C4-2B (cell line): ENCODE results near the gene DCAF8L2.
A peak's percentile ranks its signal among the peaks of the same experiment; 100 is the strongest.
"Not testable (repeated sequence)": the region's sequence is repeated elsewhere in the genome, so short reads cannot be mapped to it uniquely, and the experiment has no call there.

ENCODE experiments used
- ZFX ChIP-seq: fragments of 450-650 bp; IDR thresholded peaks from 2 replicates; pipeline ENCODE4 v1.6.1; 2017
- TF ChIP-seq, protein P1 (sequence below): fragments of 450-650 bp; conservative IDR thresholded peaks from 2 replicates; pipeline ENCODE4 v1.5.1; 2017; ENCODE audit warnings: mild to moderate bottlenecking

DNA sequence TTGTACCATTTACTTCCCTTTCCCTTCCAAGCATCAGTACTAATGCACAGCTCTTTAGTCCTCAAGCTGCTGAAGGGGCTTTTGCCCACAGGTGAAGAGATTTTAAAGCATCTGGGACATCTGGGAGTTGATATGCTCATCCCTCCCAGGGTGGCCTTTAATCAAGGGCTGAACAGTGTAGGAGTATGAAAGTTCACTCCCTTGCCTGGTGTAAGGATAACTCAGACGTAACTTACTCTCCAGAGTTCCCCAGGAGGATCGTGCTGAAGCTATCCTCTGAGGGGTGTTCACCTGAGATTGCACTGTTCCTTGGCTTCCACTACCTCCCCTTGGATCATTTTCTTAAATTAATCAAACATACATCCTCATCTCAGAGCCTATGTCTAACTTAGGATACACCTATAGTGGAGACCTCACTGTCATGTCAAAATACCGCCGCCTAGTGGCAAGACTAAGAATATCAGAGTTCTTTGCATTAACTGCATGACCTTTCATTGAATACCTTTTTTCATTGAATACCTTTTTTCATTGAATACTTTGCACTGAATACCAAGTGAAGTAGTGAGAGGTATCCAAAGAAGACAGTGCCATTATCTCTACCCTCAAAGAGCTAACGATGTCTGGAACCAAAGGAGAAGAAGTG lies 93.5 kb downstream of the DCAF8L2 start:
- not testable (repeated sequence) for TF ChIP-seq ZFX
- TF ChIP-seq, protein P1, sequence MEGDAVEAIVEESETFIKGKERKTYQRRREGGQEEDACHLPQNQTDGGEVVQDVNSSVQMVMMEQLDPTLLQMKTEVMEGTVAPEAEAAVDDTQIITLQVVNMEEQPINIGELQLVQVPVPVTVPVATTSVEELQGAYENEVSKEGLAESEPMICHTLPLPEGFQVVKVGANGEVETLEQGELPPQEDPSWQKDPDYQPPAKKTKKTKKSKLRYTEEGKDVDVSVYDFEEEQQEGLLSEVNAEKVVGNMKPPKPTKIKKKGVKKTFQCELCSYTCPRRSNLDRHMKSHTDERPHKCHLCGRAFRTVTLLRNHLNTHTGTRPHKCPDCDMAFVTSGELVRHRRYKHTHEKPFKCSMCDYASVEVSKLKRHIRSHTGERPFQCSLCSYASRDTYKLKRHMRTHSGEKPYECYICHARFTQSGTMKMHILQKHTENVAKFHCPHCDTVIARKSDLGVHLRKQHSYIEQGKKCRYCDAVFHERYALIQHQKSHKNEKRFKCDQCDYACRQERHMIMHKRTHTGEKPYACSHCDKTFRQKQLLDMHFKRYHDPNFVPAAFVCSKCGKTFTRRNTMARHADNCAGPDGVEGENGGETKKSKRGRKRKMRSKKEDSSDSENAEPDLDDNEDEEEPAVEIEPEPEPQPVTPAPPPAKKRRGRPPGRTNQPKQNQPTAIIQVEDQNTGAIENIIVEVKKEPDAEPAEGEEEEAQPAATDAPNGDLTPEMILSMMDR, result peak; percentile 72
